RWPE2 (cell line): ENCODE measurements around the gene ABHD1.
A peak's percentile ranks its signal among the peaks of the same experiment; 100 is the strongest.

Experiments used
- ATAC-seq: fragments of 200-7000 bp; cut with Tn5 transposase; 3 replicates; pipeline ENCODE4 v1.9.1; 2021; ENCODE audit warnings: low read depth
- DNase-seq: peaks from one replicate; pipeline ENCODE4 v3.0.0-alpha.2; 2020; ENCODE audit warnings: low spot score
- H3K27ac ChIP-seq: fragments of 450-650 bp; 2 replicates; pipeline ENCODE4 v1.5.1; 2017; ENCODE audit warnings: mild to moderate bottlenecking; ENCODE audit not compliant: poor library complexity, severe bottlenecking
- H3K27me3 ChIP-seq: fragments of 250-450 bp; sonication (Bioruptor Pico); 2 replicates; pipeline ENCODE4 v1.5.1; 2021; ENCODE audit warnings: mild to moderate bottlenecking, moderate library complexity; ENCODE audit not compliant: insufficient read depth, poor library complexity, severe bottlenecking
- H3K36me3 ChIP-seq: fragments of 250-450 bp; sonication (Bioruptor Pico); 2 replicates; pipeline ENCODE4 v1.5.1; 2020; ENCODE audit warnings: low read depth, mild to moderate bottlenecking, moderate library complexity
- H3K4me1 ChIP-seq: fragments of 250-450 bp; sonication (Bioruptor Pico); 2 replicates; pipeline ENCODE4 v1.5.1; 2021; ENCODE audit warnings: mild to moderate bottlenecking, moderate library complexity; ENCODE audit not compliant: insufficient read depth, poor library complexity, severe bottlenecking
- H3K4me3 ChIP-seq: fragments of 250-450 bp; sonication (Bioruptor Pico); 2 replicates; pipeline ENCODE4 v1.5.1; 2021; ENCODE audit warnings: mild to moderate bottlenecking, moderate library complexity; ENCODE audit not compliant: severe bottlenecking
- H3K9me3 ChIP-seq: fragments of 250-450 bp; sonication (Bioruptor Pico); 2 replicates; pipeline ENCODE4 v1.5.1; 2021; ENCODE audit warnings: mild to moderate bottlenecking, moderate library complexity; ENCODE audit not compliant: severe bottlenecking
- TF ChIP-seq, protein P1 (sequence below): fragments of 450-650 bp; IDR thresholded peaks from one replicate; pipeline ENCODE4 v1.5.1; 2017; ENCODE audit warnings: mild to moderate bottlenecking, moderate library complexity; ENCODE audit not compliant: poor library complexity, severe bottlenecking

The ABHD1 gene

GRCh38 chr2:27081984-27082772 lies 41.4 kb upstream of the ABHD1 start:
- Histone ChIP-seq H3K27me3 (no peaks in the 10 kb centered on the region), H3K4me1 (peaks cover 4% of the 10 kb centered on the region), H3K27ac (peak overlapping the region; percentile 41), H3K4me3 (no peak overlapping the region), H3K9me3 (no peaks in the 10 kb centered on the region), H3K36me3 (no peaks in the 10 kb centered on the region)
- TF ChIP-seq, protein P1, sequence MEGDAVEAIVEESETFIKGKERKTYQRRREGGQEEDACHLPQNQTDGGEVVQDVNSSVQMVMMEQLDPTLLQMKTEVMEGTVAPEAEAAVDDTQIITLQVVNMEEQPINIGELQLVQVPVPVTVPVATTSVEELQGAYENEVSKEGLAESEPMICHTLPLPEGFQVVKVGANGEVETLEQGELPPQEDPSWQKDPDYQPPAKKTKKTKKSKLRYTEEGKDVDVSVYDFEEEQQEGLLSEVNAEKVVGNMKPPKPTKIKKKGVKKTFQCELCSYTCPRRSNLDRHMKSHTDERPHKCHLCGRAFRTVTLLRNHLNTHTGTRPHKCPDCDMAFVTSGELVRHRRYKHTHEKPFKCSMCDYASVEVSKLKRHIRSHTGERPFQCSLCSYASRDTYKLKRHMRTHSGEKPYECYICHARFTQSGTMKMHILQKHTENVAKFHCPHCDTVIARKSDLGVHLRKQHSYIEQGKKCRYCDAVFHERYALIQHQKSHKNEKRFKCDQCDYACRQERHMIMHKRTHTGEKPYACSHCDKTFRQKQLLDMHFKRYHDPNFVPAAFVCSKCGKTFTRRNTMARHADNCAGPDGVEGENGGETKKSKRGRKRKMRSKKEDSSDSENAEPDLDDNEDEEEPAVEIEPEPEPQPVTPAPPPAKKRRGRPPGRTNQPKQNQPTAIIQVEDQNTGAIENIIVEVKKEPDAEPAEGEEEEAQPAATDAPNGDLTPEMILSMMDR, result no peak
- DNase-seq, result no peak
- no peak for ATAC-seq

- H3K36me3 ChIP-seq, result no peaks in the 10 kb centered on the region
- TF ChIP-seq, protein P1, result no peak
- H3K4me1 ChIP-seq, result peaks cover 4% of the 10 kb centered on the region
- no peaks in the 10 kb centered on the region for H3K9me3 ChIP-seq
- no peak overlapping the region for H3K4me3 ChIP-seq
- DNase-seq, result no peak
- no peak overlapping the region for H3K27ac ChIP-seq
- ATAC-seq, result no peak
- H3K27me3 ChIP-seq, result no peaks in the 10 kb centered on the region
Measured at GRCh38 chr2:27082773-27083409, 40.7 kb upstream of the ABHD1 start.

DNA sequence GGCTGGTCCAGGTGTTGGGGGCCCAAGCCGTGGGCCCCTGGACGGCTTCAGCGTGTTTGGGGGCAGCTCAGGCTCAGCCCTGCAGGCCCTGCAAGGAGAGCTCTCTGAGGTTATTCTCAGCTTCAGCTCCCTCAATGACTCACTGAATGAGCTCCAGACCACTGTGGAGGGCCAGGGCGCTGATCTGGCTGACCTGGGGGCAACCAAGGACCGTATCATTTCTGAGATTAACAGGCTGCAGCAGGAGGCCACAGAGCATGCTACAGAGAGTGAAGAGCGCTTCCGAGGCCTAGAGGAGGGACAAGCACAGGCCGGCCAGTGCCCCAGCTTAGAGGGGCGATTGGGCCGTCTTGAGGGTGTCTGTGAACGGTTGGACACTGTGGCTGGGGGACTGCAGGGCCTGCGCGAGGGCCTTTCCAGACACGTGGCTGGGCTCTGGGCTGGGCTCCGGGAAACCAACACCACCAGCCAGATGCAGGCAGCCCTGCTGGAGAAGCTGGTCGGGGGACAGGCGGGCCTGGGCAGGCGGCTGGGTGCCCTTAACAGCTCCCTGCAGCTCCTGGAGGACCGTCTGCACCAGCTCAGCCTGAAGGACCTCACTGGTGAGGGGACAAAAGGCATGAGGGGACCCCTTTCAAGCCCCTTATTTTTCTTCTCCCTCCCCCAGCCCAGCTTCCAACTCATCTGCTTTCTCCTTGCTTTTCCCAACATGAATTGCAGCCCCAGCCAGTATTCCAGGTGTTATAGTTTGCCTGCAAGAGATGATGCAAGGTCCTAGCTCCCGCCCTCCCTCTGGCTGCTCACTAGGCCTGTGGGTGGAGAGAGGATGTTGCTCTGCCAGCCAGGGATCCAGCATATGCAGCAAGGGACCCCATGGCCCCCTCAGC lies 40.0 kb upstream of the ABHD1 start:
- H3K4me1 ChIP-seq, result peaks cover 4% of the 10 kb centered on the region

GRCh38 chr2:27084297-27085061 lies 39.1 kb upstream of the ABHD1 start:
- no peaks in the 10 kb centered on the region for H3K36me3 ChIP-seq
- no peak overlapping the region for H3K27ac ChIP-seq
- TF ChIP-seq, protein P1, result no peak
- no peaks in the 10 kb centered on the region for H3K27me3 ChIP-seq
- ATAC-seq, result no peak
- no peak overlapping the region for H3K4me3 ChIP-seq
- H3K9me3 ChIP-seq, result no peaks in the 10 kb centered on the region
- H3K4me1 ChIP-seq, result peaks cover 4% of the 10 kb centered on the region
- DNase-seq, result no peak

More for the DNA sequence above, 40.0 kb upstream of the ABHD1 start:
- H3K27me3 ChIP-seq, result no peaks in the 10 kb centered on the region
- no peaks in the 10 kb centered on the region for H3K36me3 ChIP-seq
- no peak overlapping the region for H3K27ac ChIP-seq
- DNase-seq, result no peak
- no peak overlapping the region for H3K4me3 ChIP-seq
- no peaks in the 10 kb centered on the region for H3K9me3 ChIP-seq
- no peak for ATAC-seq
- TF ChIP-seq, protein P1, result no peak
